ENCODE measurements around the gene RASGEF1C.

Gene RASGEF1C

GRCh38 chr5:180159756-180160155, 49.3 kb downstream of the RASGEF1C start:
- no peak for DNase-seq

GRCh38 chr5:180157866-180158265, 51.1 kb downstream of the RASGEF1C start:
- DNase-seq: no peak

GRCh38 chr5:180156141-180156540, 52.9 kb downstream of the RASGEF1C start:
- no peak for DNase-seq

GRCh38 chr5:180155365-180155926, 53.6 kb downstream of the RASGEF1C start:
- DNase-seq: no peak

- no peak for DNase-seq
These were observed 54.1 kb downstream of the RASGEF1C start for GRCh38 chr5:180154821-180155364.

GRCh38 chr5:180153991-180154390, 55.0 kb downstream of the RASGEF1C start:
- DNase-seq: no peak

GRCh38 chr5:180153099-180153498, 55.9 kb downstream of the RASGEF1C start:
- no peak for DNase-seq

GRCh38 chr5:180143656-180144364, 65.2 kb downstream of the RASGEF1C start:
- no peak for DNase-seq

GRCh38 chr5:180142824-180143610, 66.0 kb downstream of the RASGEF1C start:
- no peak for DNase-seq

GRCh38 chr5:180142021-180142765, 66.8 kb downstream of the RASGEF1C start:
- no peak for DNase-seq

GRCh38 chr5:180141068-180141660, 67.8 kb downstream of the RASGEF1C start:
- no peak for DNase-seq

GRCh38 chr5:180140571-180140970, 68.4 kb downstream of the RASGEF1C start:
- no peak for DNase-seq

GRCh38 chr5:180140079-180140554, 68.9 kb downstream of the RASGEF1C start:
- DNase-seq: no peak

GRCh38 chr5:180139731-180140055, 69.3 kb downstream of the RASGEF1C start:
- no peak for DNase-seq

- no peak for DNase-seq
These were observed 69.9 kb downstream of the RASGEF1C start for GRCh38 chr5:180138976-180139730.

GRCh38 chr5:180138214-180138975, 70.6 kb downstream of the RASGEF1C start:
- DNase-seq: no peak

GRCh38 chr5:180137401-180138213, 71.4 kb downstream of the RASGEF1C start:
- DNase-seq: no peak

GRCh38 chr5:180136630-180137381, 72.2 kb downstream of the RASGEF1C start:
- DNase-seq: no peak

- DNase-seq: no peak
These were observed 72.9 kb downstream of the RASGEF1C start for GRCh38 chr5:180135967-180136629.
